NOMO-1 treated with DMSO at 0.1 percent for 48 hours (cell line): Measurements from ENCODE around the gene EDEM3.

ENCODE experiments used
- DNase-seq: peaks from one replicate; lab custom pipeline; 2025; ENCODE audit not compliant: unreplicated experiment; lab: John Stamatoyannopoulos, UW

Gene EDEM3

GRCh38 chr1:184673305-184673704, 81.4 kb downstream of the EDEM3 start:
- DNase-seq = no peak

DNA sequence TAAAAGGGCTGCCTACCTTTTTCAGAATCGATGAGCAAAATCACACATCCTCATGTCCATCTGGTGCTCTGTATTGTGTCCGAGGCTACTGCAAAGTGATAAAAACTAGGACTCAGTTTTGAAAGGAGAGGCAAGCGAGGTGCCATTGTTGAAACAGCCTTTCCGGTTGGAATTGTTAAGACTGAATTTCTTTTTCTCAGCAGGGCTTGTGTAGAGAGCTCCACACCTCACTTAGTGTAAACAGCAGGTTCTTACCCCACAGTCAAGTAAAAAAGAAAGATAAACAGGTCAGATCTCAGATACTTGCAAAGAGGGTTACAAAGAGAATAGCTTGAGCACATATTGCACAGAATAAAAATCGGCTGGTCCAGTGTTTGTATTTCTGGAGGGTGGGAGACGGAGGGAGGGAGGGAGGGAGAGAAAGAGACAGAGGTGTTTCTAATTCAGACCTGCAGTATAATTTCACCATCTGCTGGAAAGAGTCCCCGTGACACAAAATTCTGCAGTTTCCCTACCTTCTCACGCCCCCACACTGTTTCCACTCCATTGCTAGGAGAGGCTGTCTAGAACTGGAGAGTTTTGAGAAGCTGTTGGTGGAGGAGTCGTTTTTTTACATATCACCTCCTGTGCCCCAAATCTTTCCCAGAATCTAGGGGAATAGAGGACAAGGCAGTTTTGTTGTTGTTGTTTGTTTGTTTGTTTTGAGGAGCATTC, 82.5 kb downstream of the EDEM3 start:
- DNase-seq = no peak

GRCh38 chr1:184669391-184669790, 85.3 kb downstream of the EDEM3 start:
- DNase-seq = no peak

DNA sequence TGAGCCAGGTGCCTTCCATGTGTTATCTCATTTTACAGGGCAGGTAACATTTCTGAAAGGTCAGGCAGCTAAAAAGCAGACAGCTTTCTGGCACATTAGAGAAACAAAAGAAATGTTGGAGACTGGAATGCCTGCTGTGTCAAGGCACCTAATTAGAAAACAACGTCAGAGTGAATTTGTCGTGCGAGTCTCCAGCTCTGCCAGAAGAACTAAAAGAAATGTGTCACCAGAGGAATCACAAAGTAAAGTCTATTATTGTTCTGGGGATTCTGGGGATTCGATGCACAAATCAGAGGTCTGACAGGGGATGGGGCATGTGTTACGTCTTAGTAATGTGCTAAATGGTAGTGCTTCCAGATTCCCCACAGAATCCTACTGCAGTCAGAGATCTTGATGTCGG, 89.3 kb downstream of the EDEM3 start:
- no peak for DNase-seq

DNA sequence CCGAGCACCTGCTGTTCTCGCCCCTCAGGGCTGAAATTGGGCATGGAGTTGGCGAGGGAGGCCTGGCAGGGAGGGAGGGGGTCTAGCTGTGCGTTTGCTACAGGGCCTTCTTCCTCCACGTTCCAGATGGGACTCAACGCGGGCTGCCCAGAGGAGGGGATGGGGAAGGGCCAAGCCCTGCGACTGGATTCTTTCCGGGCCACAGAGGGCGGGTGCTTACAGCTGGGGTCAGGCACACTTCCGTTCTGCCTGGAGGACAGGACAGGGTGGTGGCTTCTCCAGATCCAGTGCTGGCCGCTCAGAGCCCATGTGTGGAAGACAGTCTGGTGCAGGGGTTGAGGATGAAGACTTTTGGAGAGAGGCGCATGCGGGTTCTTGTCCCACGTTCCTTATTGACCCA, 90.0 kb downstream of the EDEM3 start:
- no peak for DNase-seq

DNA sequence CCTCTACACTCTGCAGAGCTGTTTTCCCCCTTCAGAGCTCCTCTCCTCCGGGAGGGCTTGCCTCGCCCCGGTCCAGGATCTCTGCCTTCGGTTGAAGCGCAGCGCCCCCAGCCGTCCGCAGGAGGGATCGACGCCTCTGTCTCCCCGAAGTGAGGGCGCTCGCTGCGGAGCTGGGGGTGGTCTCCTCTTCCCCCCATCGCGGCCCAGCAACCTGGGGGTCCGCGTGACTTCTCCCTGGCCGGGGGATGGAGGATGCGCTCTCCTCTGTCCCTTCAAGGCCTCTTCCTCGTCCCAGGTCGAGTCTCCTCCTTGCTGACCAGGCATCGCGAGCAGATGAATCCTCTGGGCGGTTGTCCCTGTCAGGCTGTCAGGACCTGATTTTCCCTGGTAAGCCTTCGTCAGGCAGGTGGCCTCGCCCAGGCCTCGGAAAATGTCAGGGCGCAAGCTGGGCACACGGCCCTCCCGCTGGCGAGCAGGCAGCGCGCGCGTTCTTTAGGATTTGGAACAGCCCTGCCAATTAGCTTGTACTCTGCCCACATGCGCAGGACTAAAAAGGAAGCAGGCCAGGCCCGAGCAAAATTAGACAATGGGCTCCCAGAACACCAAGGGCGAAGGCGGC, 90.5 kb downstream of the EDEM3 start:
- DNase-seq = peak; percentile 60

DNA sequence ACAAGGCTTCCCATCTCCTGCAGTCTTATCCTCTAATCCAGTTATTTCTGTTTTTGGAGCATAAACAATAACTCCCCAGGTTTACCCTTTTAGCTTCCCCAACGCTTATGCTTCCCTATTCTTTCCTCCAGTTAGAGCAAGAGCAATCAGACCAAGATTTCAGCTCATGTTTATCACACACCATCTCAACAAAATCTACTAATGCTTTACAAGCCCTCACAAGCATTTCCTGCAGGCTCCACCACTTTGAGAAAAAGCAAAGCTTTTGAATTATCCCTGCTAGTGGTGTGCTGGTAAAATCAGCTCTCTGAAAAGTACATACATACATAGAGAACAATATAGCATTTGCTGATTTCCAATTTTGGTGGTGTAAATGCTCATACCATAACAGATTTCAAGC, 92.9 kb downstream of the EDEM3 start:
- DNase-seq = no peak

DNA sequence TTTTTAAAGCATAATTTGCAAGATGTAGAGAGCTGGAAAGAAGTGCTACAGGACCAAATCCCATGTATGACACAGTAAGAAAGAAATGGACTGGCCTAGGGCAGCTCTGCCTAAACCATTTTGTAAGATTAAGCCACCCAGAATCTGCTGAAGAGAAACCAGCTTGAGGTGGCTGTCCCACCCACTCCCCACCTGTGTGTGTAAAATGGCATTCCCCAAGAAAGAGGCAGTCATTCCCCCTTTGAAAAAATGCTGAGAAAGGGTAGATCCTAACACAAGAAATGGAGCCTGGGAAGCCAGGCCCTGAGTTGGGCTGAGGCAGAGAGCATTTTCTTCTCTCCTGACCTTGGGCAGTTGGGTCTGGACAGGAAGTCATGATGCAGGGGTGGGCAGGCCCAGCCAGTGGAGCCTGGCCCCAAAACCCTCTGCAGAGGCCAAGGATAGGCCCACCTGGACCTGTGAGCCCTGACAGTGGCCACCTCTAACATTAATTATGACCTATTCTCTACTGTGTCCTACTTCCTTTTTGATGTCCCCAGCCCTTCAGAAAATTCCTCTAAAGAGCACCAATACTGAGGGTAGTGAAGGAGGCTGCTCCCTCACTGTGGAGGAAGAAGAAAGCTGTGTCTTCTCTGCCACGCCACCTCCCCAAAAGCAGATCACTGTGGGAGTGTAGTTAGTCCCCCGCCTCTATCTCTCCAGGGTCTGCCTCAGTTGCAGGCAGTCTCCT, 94.0 kb downstream of the EDEM3 start:
- no peak for DNase-seq

DNA sequence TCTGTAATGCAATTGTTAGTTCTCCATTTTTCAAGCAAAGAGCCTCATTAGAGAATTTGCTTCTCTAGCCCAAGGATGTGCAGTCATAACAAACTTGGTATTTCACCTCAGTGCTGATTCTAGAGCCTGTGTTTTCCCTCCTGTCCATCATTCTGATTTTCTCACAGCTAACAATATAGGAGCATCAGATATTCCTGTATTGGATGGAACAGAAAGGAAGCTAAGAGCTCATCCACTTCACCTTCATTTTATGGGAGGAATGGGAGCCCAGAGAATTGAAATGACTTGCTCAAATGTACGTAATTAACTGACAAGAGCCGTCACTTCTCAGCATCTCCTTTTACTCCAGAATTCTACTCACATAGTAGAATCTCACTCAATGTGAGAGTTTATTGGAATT, 96.6 kb downstream of the EDEM3 start:
- no peak for DNase-seq

GRCh38 chr1:184656221-184656620, 98.4 kb downstream of the EDEM3 start:
- no peak for DNase-seq

- DNase-seq = no peak
These were observed 99.5 kb downstream of the EDEM3 start for GRCh38 chr1:184655185-184655584.

GRCh38 chr1:184650177-184650866, 104.3 kb downstream of the EDEM3 start:
- DNase-seq = no peak

GRCh38 chr1:184649451-184649888, 105.2 kb downstream of the EDEM3 start:
- DNase-seq = peak; percentile 79

DNA sequence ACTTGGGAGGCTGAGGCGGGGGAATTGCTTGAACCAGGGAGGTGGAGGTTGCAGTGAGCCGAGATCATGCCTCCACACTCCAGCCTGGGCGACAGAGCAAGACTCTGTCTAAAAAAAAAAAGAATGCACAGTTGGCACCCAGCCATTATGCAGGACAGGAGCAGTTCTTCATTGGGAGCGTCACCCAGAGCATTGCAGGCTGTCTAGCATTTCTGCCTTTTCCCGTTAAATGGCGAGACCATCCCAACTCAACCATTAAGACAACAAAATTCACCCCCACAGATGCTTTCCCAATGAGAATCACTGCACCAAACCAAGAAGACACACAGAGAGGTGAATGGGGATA, 105.8 kb downstream of the EDEM3 start:
- no peak for DNase-seq

GRCh38 chr1:184648160-184648855, 106.3 kb downstream of the EDEM3 start:
- no peak for DNase-seq

DNA sequence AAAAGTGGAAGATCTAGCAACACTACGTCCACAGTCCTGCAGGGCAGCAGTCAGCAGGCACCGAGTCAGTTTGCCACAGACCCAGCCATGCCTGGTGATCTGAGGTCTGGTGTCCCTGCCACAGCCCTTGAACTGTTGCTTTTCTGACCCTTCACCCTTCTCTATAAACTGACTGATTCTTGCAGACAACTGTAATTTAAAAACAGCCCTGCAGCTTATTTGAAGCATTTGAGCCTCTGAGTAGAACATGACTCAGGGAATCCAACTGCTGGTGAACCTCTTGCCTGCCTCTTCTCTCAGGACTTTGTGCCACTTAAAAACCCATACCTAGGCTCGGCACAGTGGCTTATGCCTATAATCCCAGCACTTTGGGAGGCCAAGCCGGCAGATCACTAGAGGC, 107.2 kb downstream of the EDEM3 start:
- no peak for DNase-seq

- DNase-seq = no peak
These were observed 107.8 kb downstream of the EDEM3 start for GRCh38 chr1:184646824-184647223.

DNA sequence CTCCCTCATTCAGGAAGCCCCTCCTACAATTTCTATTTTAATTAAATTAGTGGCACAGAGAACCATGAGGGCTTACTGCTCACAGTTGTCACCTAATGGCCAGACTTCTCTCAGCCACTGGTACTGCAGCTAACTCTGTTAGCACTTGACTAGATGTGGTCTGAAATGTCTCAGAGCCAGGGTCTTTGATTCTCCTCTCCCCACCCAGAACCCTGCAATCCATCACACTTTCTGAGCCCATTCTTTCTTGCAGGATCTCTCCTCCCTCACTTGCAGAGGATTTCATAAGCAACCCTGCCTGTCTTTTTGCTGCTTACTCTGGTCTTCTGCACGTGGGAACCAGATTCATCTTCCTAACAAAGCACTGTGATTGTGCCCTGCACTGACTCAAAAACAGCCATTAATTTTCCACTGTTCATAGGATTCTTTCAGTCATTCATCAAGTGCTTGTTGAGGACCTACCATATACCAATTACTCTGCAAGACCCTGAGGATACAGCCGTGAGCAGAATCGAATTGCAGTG, 108.4 kb downstream of the EDEM3 start:
- no peak for DNase-seq

DNA sequence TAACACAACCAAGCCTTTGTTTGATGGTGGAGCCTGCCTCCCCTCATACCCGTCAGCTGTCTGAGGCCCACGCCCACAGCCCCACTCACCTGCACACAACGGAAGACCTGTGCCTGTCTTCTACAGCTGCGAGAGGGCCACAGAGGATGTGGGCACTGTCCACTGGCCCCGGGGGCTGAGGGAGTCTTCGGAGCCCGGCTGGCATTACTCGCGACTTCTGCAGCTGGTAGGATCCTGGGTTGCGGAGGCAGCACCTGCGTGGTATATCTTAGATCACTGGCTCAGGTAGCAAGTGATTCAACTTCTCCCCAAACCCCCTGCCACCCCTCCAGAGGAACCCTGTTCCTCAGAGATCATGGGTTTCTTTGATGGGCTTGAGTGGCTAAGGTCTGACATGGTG, 109.9 kb downstream of the EDEM3 start:
- DNase-seq = no peak

GRCh38 chr1:184643661-184644060, 111.0 kb downstream of the EDEM3 start:
- no peak for DNase-seq

DNA sequence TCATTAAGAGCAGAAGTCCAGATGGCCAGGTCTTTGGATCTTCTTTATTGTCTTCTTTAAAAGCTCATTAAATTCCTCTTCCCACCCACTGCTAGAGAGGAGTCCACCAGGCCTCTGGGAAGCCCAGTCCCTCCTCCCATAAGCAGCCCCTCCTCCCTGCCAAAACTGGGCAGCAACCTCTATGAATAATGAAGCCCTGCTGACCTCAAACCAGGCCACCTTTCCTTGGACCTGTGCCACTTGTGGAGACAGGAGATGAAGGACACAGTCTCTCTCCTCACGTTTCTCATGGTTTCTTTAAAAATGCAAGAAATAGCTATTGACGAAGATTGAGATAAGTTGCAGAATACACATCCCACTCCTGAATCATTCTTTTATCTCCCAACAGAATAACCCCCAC, 112.8 kb downstream of the EDEM3 start:
- no peak for DNase-seq
